ENCODE results near the gene SCD5. TPM values are rescaled to one million over a fixed set of nuclear protein-coding genes. Genes with fewer than 3 reads are reported as not detected.

Gene SCD5
- total and polyA plus RNA-seq, 11 donors, result 1.4 to 6.8 (median 2.5) TPM

DNA sequence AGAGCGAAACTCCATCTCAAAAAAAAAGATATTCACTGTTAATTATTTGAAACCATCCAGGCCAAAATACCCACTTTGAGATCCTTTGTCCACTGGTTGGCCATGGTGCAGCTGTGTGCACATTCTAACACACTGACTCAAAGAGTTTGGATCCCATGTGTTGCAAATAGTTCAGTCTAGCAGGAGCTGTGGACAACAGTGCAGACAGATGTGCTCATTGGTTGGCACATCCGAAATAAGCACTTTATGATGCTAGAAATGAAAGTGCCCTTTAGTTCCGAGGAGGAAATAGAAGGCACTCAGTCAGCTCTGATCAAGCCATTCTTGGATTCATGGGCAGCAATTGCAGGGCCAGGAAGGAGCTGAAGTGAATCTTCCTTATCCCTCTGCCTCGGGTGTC lies 173.8 kb downstream of the SCD5 start:
- ATAC-seq (no peak), DNase-seq (no peak)
- no peaks in the 10 kb centered on the region for H3K27me3 ChIP-seq
- WGBS, 4 donors, result 67 to 91% (median 90%) methylated on average over 4 of the region's 4 CpGs
- TF ChIP-seq, protein P1, sequence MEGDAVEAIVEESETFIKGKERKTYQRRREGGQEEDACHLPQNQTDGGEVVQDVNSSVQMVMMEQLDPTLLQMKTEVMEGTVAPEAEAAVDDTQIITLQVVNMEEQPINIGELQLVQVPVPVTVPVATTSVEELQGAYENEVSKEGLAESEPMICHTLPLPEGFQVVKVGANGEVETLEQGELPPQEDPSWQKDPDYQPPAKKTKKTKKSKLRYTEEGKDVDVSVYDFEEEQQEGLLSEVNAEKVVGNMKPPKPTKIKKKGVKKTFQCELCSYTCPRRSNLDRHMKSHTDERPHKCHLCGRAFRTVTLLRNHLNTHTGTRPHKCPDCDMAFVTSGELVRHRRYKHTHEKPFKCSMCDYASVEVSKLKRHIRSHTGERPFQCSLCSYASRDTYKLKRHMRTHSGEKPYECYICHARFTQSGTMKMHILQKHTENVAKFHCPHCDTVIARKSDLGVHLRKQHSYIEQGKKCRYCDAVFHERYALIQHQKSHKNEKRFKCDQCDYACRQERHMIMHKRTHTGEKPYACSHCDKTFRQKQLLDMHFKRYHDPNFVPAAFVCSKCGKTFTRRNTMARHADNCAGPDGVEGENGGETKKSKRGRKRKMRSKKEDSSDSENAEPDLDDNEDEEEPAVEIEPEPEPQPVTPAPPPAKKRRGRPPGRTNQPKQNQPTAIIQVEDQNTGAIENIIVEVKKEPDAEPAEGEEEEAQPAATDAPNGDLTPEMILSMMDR (IDR thresholded peaks at IDR 0.05), result no peak
- no peak for TF ChIP-seq POLR2A (IDR thresholded peaks at IDR 0.05)
- H3K4me1 ChIP-seq, result peaks cover 0 to 36% (median 13%) of the 10 kb centered on the region in 12 donors
- intact Hi-C loops (cut with DNase I), result loop anchor here in 1 of 10 donors (5.0 kb wide), 1 partner anchor 63 kb away; the partner anchor contains the start of gene TMEM150C
- H3K27ac ChIP-seq, result peak overlapping the region in 6 of 12 donors; percentile 62 to 85 (median 80)
- no peaks in the 10 kb centered on the region for H3K36me3 ChIP-seq
- no peaks in the 10 kb centered on the region for H3K9me3 ChIP-seq
- no peak overlapping the region for H3K4me3 ChIP-seq

DNA sequence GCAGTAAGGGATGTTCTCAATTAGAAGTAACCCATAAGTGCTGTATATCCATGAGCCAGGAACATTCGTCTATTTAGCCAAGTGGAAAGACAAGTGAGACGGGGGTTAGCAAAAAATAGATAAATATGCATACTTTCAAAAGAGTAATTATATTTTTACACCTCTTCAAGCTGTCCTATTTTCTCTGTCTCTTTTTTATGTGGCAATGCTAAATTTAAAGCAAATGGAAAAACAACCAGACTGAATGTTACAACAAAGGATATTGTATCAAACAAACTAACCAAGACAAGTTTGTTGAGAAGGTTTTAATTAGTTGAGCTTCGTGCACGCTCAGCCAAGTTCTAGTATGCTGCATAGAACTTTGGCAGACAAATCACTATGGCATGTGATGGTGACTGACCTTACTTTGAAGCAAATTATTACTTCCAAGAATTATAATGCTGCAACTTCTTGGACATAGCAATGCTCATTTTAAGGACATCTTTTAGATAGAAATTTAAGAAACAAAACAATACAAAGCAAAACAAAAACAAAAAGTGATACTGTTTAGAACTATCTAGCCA lies 175.4 kb downstream of the SCD5 start:
- DNase-seq (no peak), ATAC-seq (no peak)
- H3K27me3 ChIP-seq, result no peaks in the 10 kb centered on the region
- intact Hi-C loops (cut with DNase I), result no loop called here
- no peak for TF ChIP-seq POLR2A (IDR thresholded peaks at IDR 0.05)
- no peaks in the 10 kb centered on the region for H3K9me3 ChIP-seq
- peaks cover 0 to 29% (median 13%) of the 10 kb centered on the region in 12 donors for H3K4me1 ChIP-seq
- no peak overlapping the region for H3K27ac ChIP-seq
- 52 to 73% (median 59%) methylated on average over 4 of the region's 4 CpGs for WGBS, 4 donors
- H3K36me3 ChIP-seq, result no peaks in the 10 kb centered on the region
- no peak overlapping the region for H3K4me3 ChIP-seq

DNA sequence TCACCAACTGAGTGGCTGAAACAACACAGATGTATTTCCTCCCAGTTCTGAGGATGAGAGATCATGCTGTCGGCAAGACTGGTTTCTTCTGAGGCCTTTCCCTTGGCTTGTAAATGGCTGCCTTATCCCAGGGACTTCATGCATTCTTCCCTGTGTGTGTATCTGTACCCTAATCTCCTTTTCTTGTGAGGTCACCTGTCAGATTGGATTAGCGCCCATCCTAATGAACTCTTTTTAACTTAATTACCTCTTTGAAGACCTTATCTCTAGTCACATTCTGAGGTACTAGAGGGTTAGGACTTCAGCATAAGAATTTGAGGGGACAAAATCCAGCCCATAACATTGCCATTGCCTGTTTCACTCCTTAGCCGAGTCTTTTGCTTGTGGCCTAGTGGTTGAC lies 177.3 kb downstream of the SCD5 start:
- Histone ChIP-seq H3K4me3 (no peak overlapping the region), H3K27ac (no peak overlapping the region), H3K27me3 (no peaks in the 10 kb centered on the region), H3K4me1 (peaks cover 0 to 17% (median 4%) of the 10 kb centered on the region in 12 donors), H3K9me3 (no peaks in the 10 kb centered on the region), H3K36me3 (no peaks in the 10 kb centered on the region)
- intact Hi-C loops (cut with DNase I), result no loop called here
- ATAC-seq (no peak), DNase-seq (no peak)
- TF ChIP-seq, protein P1 (IDR thresholded peaks at IDR 0.05), result no peak
- no peak for TF ChIP-seq POLR2A (IDR thresholded peaks at IDR 0.05)
- 64 to 94% (median 74%) methylated on average over 3 of the region's 3 CpGs for WGBS, 4 donors

DNA sequence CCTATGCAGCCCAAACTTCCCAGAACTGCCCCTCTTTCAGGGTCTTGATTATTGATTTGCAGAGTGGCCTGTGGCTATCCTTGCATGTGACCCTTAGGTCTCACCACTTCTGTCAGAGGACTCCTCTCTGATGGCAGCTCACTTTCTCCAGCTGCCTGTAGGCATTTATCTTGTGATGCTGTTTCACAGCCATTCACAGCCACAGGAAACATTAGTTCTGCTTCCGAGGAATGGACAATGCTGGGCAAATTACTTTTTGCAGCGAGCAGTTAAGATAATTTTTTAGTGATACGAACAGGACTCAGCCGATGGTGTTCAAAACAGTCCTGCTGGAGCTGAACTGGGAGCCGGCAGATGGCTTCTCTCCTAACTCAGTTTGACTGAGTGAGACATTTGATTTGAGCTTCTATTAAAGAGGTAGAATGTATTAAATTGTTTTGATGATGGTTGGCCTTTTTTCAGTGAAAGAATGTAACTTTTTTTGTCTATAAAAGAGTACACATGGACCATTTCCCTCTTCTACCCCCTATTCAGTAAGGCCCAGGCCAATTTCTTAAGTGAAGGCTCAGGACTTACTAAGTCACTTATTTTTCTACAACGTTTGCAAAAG lies 178.4 kb downstream of the SCD5 start:
- no peak overlapping the region for H3K27ac ChIP-seq
- no peaks in the 10 kb centered on the region for H3K27me3 ChIP-seq
- WGBS, 4 donors, result 39 to 61% (median 52%) methylated on average over 6 of the region's 6 CpGs
- H3K9me3 ChIP-seq, result no peaks in the 10 kb centered on the region
- DNase-seq (no peak), ATAC-seq (no peak)
- TF ChIP-seq POLR2A (IDR thresholded peaks at IDR 0.05), result no peak
- TF ChIP-seq, protein P1 (IDR thresholded peaks at IDR 0.05), result no peak
- H3K36me3 ChIP-seq, result no peaks in the 10 kb centered on the region
- intact Hi-C loops (cut with DNase I), result no loop called here
- peaks cover 0 to 8% (median 0%) of the 10 kb centered on the region in 12 donors for H3K4me1 ChIP-seq
- H3K4me3 ChIP-seq, result no peak overlapping the region
